CD4-positive, alpha-beta T cell (primary cell): Measurements from ENCODE around the gene COX4I2. TPM values are rescaled to one million over a fixed set of nuclear protein-coding genes. Genes with fewer than 3 reads are reported as not detected.

Source experiments
- ATAC-seq: fragments of 200-7000 bp; cut with Tn5 transposase; one replicate; pipeline ENCODE4 v1.10.0; 2022; ENCODE audit warnings: mild to moderate bottlenecking; ENCODE audit not compliant: poor library complexity
- CTCF ChIA-PET: fragments of 350-600 bp; sonication (Branson Sonifier 250); formaldehyde crosslinking; loops from one replicate; lab custom pipeline; 2021; ENCODE audit warnings: antibody characterized with exemption, inconsistent platforms; lab: Charles Lee
- POLR2A ChIA-PET: fragments of 350-600 bp; sonication (Branson Sonifier 250); formaldehyde crosslinking; loops from one replicate; lab custom pipeline; 2021; ENCODE audit warnings: antibody characterized with exemption, inconsistent platforms; lab: Charles Lee
- DNase-seq, 14 experiments: peaks; one replicate each; pipeline ENCODE4 v3.0.0-alpha.2; 2013 to 2020; ENCODE audit warnings: mixed read lengths in 2 of 14
- H3K27ac ChIP-seq, 2 donors: one replicate each; pipeline versions ENCODE4 v1.5.1 to v1.7.0; 2013; ENCODE audit warnings: low read length in 2 of 2, low read depth in 1 of 2, mild to moderate bottlenecking in 1 of 2
- H3K27me3 ChIP-seq, 2 experiments: 1 replicate in 1 of 2; 2 replicates in 1 of 2; pipeline versions ENCODE4 v1.6.1 to v1.7.0; 2013; ENCODE audit warnings: low read length in 2 of 2, control low read depth in 1 of 2, mild to moderate bottlenecking in 1 of 2, moderate library complexity in 1 of 2; ENCODE audit not compliant: insufficient read depth in 2 of 2, control insufficient read depth in 1 of 2
- H3K36me3 ChIP-seq: one replicate; pipeline ENCODE4 v1.6.1; 2013; ENCODE audit warnings: low read length, control low read depth; ENCODE audit not compliant: insufficient read depth
- H3K4me1 ChIP-seq: one replicate; pipeline ENCODE4 v1.6.1; 2013; ENCODE audit warnings: low read length, control low read depth; ENCODE audit not compliant: insufficient read depth
- H3K4me3 ChIP-seq: one replicate; pipeline ENCODE4 v1.5.1; 2013; ENCODE audit warnings: mild to moderate bottlenecking, low read length, moderate library complexity
- H3K9me3 ChIP-seq, 2 experiments: 1 replicate in 1 of 2; 2 replicates in 1 of 2; pipeline versions ENCODE4 v1.6.1 to v1.7.0; 2013; ENCODE audit warnings: low read length in 2 of 2, mild to moderate bottlenecking in 2 of 2, control low read depth in 1 of 2, moderate library complexity in 1 of 2; ENCODE audit not compliant: control insufficient read depth in 1 of 2, insufficient read depth in 1 of 2
- H3K27ac Mint-ChIP-seq: one replicate; pipeline ENCODE4 v1.8.0; 2020; ENCODE audit warnings: mixed read lengths
- H3K27me3 Mint-ChIP-seq: one replicate; pipeline ENCODE4 v1.8.0; 2021; ENCODE audit warnings: mixed read lengths
- H3K36me3 Mint-ChIP-seq: one replicate; pipeline ENCODE4 v1.8.0; 2021; ENCODE audit warnings: low read depth, mixed read lengths
- H3K4me1 Mint-ChIP-seq: one replicate; pipeline ENCODE4 v1.8.0; 2021; ENCODE audit warnings: low read depth, mixed read lengths
- H3K4me3 Mint-ChIP-seq: one replicate; pipeline ENCODE4 v1.8.0; 2020; ENCODE audit warnings: mild to moderate bottlenecking, mixed read lengths
- H3K9me3 Mint-ChIP-seq: one replicate; pipeline ENCODE4 v1.8.0; 2020; ENCODE audit warnings: mixed read lengths
- intact Hi-C, 2 experiments: fragments of 100-400 bp; cut with DNase I in 1 of 2; cut with micrococcal nuclease in 1 of 2; formaldehyde crosslinking; loops; one replicate each; pipeline versions ENCODE4 v1.15.1 to v1.9.0; 2023 to 2025; cut with DNase I, micrococcal nuclease
- total RNA-seq, 174 experiments: library from RNA in 2 of 174; stranded (reverse) in 2 of 174; gene quantifications; one replicate each; pipeline ENCODE4 v1.2.3 and lab custom pipeline; 2021 to 2026
- TF ChIP-seq, protein P1 (sequence below): fragments of 200-600 bp; IDR thresholded peaks from one replicate; pipeline ENCODE4 v1.8.0; 2022; ENCODE audit warnings: antibody characterized with exemption, mild to moderate bottlenecking

The COX4I2 gene
- total RNA-seq, 2 experiments from 2014 or later, result not detected

DNA sequence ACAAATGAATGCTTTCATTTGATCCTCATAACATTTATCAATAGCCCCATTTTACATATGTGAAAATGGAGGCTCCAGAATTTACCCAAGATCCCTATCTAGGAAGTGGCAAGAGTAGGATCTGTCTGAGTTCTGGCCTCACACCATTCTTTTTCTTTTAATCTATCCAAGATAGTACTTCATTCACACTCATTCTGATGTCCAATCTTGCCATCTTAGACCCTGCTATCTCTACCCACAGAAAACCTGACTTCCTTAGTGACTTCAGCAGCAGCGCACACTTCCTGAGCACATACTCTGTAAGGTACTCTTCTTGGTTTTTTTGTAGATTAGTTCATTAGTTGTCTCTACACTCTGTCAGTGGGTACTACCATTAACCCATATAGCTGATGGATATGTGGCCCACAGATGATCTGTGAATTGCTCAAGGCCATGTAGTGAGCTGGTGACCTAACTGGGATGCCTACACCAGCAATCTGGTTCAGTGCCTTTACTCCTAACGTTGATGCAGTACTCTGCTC, 36.3 kb downstream of the COX4I2 start:
- DNase-seq (peak in 3 of 14 experiments; percentile 36 to 53 (median 41)), ATAC-seq (peak; percentile 27)
- ChIA-PET CTCF (interaction anchor here (0.5 to 4.6 kb wide), 4 partner anchors 12 to 61 kb away, joined by 3 to 21 read pairs (median 14); partner anchors contain the start of gene BCL2L1), POLR2A (interaction anchor here (2.3 to 4.9 kb wide), 3 partner anchors 10 to 47 kb away, joined by 16 to 91 read pairs (median 17); partner anchors contain the start of gene BCL2L1)
- Mint-ChIP-seq H3K36me3 (peaks cover 12% of the 10 kb centered on the region), H3K4me3 (peak overlapping the region; percentile 96), H3K9me3 (no peaks in the 10 kb centered on the region), H3K27ac (peak overlapping the region; percentile 96), H3K27me3 (no peaks in the 10 kb centered on the region), H3K4me1 (peaks cover 65% of the 10 kb centered on the region)
- H3K4me3 ChIP-seq, result no peak overlapping the region
- peaks cover 4% of the 10 kb centered on the region for H3K36me3 ChIP-seq
- no peaks in the 10 kb centered on the region for H3K27me3 ChIP-seq
- no peaks in the 10 kb centered on the region for H3K9me3 ChIP-seq
- intact Hi-C loops, result no loop called here
- H3K4me1 ChIP-seq, result peaks cover 71% of the 10 kb centered on the region
- TF ChIP-seq, protein P1, sequence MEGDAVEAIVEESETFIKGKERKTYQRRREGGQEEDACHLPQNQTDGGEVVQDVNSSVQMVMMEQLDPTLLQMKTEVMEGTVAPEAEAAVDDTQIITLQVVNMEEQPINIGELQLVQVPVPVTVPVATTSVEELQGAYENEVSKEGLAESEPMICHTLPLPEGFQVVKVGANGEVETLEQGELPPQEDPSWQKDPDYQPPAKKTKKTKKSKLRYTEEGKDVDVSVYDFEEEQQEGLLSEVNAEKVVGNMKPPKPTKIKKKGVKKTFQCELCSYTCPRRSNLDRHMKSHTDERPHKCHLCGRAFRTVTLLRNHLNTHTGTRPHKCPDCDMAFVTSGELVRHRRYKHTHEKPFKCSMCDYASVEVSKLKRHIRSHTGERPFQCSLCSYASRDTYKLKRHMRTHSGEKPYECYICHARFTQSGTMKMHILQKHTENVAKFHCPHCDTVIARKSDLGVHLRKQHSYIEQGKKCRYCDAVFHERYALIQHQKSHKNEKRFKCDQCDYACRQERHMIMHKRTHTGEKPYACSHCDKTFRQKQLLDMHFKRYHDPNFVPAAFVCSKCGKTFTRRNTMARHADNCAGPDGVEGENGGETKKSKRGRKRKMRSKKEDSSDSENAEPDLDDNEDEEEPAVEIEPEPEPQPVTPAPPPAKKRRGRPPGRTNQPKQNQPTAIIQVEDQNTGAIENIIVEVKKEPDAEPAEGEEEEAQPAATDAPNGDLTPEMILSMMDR, result no peak
- H3K27ac ChIP-seq, result peak overlapping the region; percentile 76 to 90

DNA sequence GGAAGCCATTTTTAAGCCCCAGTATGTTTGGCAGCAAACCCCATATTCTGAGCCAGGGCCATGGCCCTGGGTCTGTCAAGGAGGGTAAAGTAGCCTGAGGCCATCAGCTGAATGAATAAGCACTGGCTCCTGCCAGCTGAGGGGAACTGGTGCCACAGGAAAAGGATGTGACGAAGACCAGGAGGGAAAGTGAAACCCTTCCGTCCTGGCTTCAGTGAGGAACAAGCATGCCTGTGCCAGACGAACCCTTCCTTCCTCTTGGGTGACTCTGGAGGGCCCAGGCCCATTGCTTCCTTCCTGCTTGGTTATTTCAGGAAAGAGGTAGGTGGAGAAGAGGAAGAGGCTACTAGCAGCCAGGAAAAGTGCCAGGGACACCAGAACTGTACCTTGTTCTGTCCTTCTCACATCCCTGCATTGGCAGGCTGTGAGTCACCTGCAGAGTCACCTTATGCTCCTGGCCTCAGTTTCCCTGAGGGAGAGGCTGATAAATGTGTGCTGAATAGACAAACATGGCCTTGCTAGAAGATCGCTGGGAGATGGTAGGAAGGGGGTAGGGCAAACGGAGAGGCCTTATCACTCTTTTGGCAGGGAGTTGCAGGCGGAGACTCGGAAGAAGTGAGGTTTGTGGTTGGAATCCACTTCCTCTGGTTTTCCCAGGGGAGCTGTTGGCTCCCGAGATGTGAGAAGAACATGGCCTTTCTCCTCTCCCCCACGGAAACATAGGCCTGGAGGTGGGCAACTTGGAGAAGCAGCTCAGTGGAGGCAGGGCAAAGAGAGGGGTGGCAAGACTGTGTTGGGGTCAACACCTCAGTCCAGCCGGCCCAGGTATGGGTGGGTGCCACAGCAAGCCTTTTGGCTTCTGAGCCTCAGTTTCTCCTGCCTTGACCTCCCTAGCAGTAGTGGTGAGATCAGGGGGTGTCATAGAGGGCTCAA, 37.4 kb downstream of the COX4I2 start:
- no peaks in the 10 kb centered on the region for H3K9me3 Mint-ChIP-seq
- H3K27ac Mint-ChIP-seq, result peak overlapping the region; percentile 96
- POLR2A ChIA-PET, result interaction anchor here (1.1 to 4.9 kb wide), 6 partner anchors 9 to 70 kb away, joined by 3 to 91 read pairs (median 10); partner anchors contain the start of genes BCL2L1 and ID1
- peaks cover 19% of the 10 kb centered on the region for H3K36me3 Mint-ChIP-seq
- Histone ChIP-seq H3K9me3 (no peaks in the 10 kb centered on the region), H3K27me3 (no peaks in the 10 kb centered on the region), H3K4me3 (peak overlapping the region; percentile 62), H3K27ac (peak overlapping the region; percentile 76 to 90), H3K4me1 (peaks cover 83% of the 10 kb centered on the region), H3K36me3 (peaks cover 5% of the 10 kb centered on the region)
- ATAC-seq (peak; percentile 86), DNase-seq (peak; percentile 33 to 89 (median 50))
- peaks cover 67% of the 10 kb centered on the region for H3K4me1 Mint-ChIP-seq
- H3K27me3 Mint-ChIP-seq, result no peaks in the 10 kb centered on the region
- TF ChIP-seq, protein P1, result no peak
- intact Hi-C loops, result loop anchor here (5.0 kb wide), 1 partner anchor 47 kb away; the partner anchor contains the start of gene BCL2L1 (in 2 of the 2)
- H3K4me3 Mint-ChIP-seq, result peak overlapping the region; percentile 96
- CTCF ChIA-PET, result interaction anchor here (0.7 to 4.6 kb wide), 6 partner anchors 13 to 63 kb away, joined by 3 to 21 read pairs (median 12); partner anchors contain the start of gene BCL2L1
